BLaER1 (cell line): Measurements from ENCODE around the gene LINGO3.

Experiments used
- H3K27ac ChIP-seq: shearing (Covaris generic); formaldehyde crosslinking; 2 replicates; pipeline ENCODE4 v1.8.1; 2022
- H3K27me3 ChIP-seq: shearing (Covaris generic); formaldehyde crosslinking; 2 replicates; pipeline ENCODE4 v1.8.1; 2022
- H3K36me3 ChIP-seq: shearing (Covaris generic); formaldehyde crosslinking; 2 replicates; pipeline ENCODE4 v1.8.1; 2022
- H3K4me1 ChIP-seq: shearing (Covaris generic); formaldehyde crosslinking; 2 replicates; pipeline ENCODE4 v1.8.1; 2022
- H3K4me2 ChIP-seq: shearing (Covaris generic); formaldehyde crosslinking; 2 replicates; pipeline ENCODE4 v1.8.1; 2022
- H3K4me3 ChIP-seq: shearing (Covaris generic); formaldehyde crosslinking; 2 replicates; pipeline ENCODE4 v1.8.1; 2022
- H3K9ac ChIP-seq: shearing (Covaris generic); formaldehyde crosslinking; 2 replicates; pipeline ENCODE4 v1.8.1; 2022
- H3K9me3 ChIP-seq: shearing (Covaris generic); formaldehyde crosslinking; 2 replicates; pipeline ENCODE4 v1.8.1; 2022
- H4K20me1 ChIP-seq: shearing (Covaris generic); formaldehyde crosslinking; 2 replicates; pipeline ENCODE4 v1.8.1; 2022
- Cebpa-rat ChIP-seq: shearing (Covaris generic); IDR thresholded peaks from 2 replicates; pipeline ENCODE4 v1.8.1; 2022

LINGO3 gene

GRCh38 chr19:2269244-2270156 is 38.5 kb downstream of the LINGO3 start:
- no peaks in the 10 kb centered on the region for H3K27me3 ChIP-seq
- H3K9me3 ChIP-seq, result no peaks in the 10 kb centered on the region
- H4K20me1 ChIP-seq, result peaks cover 52% of the 10 kb centered on the region
- H3K4me3 ChIP-seq, result peak overlapping the region; percentile 99
- peak overlapping the region; percentile 76 for H3K4me2 ChIP-seq
- H3K36me3 ChIP-seq, result peaks cover 24% of the 10 kb centered on the region
- H3K4me1 ChIP-seq, result peaks cover 75% of the 10 kb centered on the region
- peak overlapping the region; percentile 99 for H3K27ac ChIP-seq
- no peak for TF ChIP-seq Cebpa-rat
- H3K9ac ChIP-seq, result peak overlapping the region; percentile 99

GRCh38 chr19:2268861-2269243 is 39.1 kb downstream of the LINGO3 start:
- H3K4me1 ChIP-seq, result peaks cover 75% of the 10 kb centered on the region
- peak overlapping the region; percentile 99 for H3K9ac ChIP-seq
- H3K4me3 ChIP-seq, result peak overlapping the region; percentile 99
- no peaks in the 10 kb centered on the region for H3K9me3 ChIP-seq
- peaks cover 19% of the 10 kb centered on the region for H3K36me3 ChIP-seq
- no peak for TF ChIP-seq Cebpa-rat
- peak overlapping the region; percentile 99 for H3K27ac ChIP-seq
- H4K20me1 ChIP-seq, result peaks cover 45% of the 10 kb centered on the region
- H3K4me2 ChIP-seq, result peak overlapping the region; percentile 76
- H3K27me3 ChIP-seq, result no peaks in the 10 kb centered on the region

- Histone ChIP-seq H3K9me3 (no peaks in the 10 kb centered on the region), H3K9ac (peak overlapping the region; percentile 99), H3K4me3 (peak overlapping the region; percentile 99), H3K27me3 (no peaks in the 10 kb centered on the region), H3K36me3 (peaks cover 19% of the 10 kb centered on the region), H3K4me2 (peak overlapping the region; percentile 76), H3K4me1 (peaks cover 76% of the 10 kb centered on the region), H4K20me1 (peaks cover 41% of the 10 kb centered on the region), H3K27ac (no peak overlapping the region)
- no peak for TF ChIP-seq Cebpa-rat
These were observed 39.5 kb downstream of the LINGO3 start for GRCh38 chr19:2268480-2268830.

GRCh38 chr19:2266183-2266993 is 41.6 kb downstream of the LINGO3 start:
- Histone ChIP-seq H3K9ac (peak overlapping the region; percentile 16; the same call in 1 of the 2 replicates), H3K27ac (peak overlapping the region; percentile 64), H3K4me3 (no peak overlapping the region), H3K27me3 (no peaks in the 10 kb centered on the region), H3K36me3 (peaks cover 3% of the 10 kb centered on the region), H3K9me3 (no peaks in the 10 kb centered on the region), H3K4me2 (peak overlapping the region; percentile 76), H4K20me1 (peaks cover 21% of the 10 kb centered on the region), H3K4me1 (peaks cover 75% of the 10 kb centered on the region)
- TF ChIP-seq Cebpa-rat, result no peak

GRCh38 chr19:2261438-2262172 is 46.3 kb downstream of the LINGO3 start:
- H3K27me3 ChIP-seq, result no peaks in the 10 kb centered on the region
- H4K20me1 ChIP-seq, result no peaks in the 10 kb centered on the region
- peaks cover 98% of the 10 kb centered on the region for H3K4me1 ChIP-seq
- TF ChIP-seq Cebpa-rat, result no peak
- no peaks in the 10 kb centered on the region for H3K9me3 ChIP-seq
- H3K4me2 ChIP-seq, result 0 out of 2 replicates have a peak overlapping the region, but pooled peaks have one; percentile 13
- no peak overlapping the region for H3K27ac ChIP-seq
- no peak overlapping the region for H3K4me3 ChIP-seq
- no peak overlapping the region for H3K9ac ChIP-seq
- no peaks in the 10 kb centered on the region for H3K36me3 ChIP-seq

- Histone ChIP-seq H3K9me3 (no peaks in the 10 kb centered on the region), H4K20me1 (no peaks in the 10 kb centered on the region), H3K27ac (peak overlapping the region; percentile 45), H3K27me3 (no peaks in the 10 kb centered on the region), H3K4me3 (no peak overlapping the region), H3K9ac (peak overlapping the region; percentile 41; the same call in 1 of the 2 replicates), H3K36me3 (no peaks in the 10 kb centered on the region), H3K4me1 (peaks cover 98% of the 10 kb centered on the region), H3K4me2 (peak overlapping the region; percentile 56)
- no peak for TF ChIP-seq Cebpa-rat
These were observed 47.6 kb downstream of the LINGO3 start for GRCh38 chr19:2260341-2260805.

- TF ChIP-seq Cebpa-rat, result no peak
These were observed 48.6 kb downstream of the LINGO3 start for GRCh38 chr19:2259336-2259735.

More at GRCh38 chr19:2259336-2259735, 48.6 kb downstream of the LINGO3 start:
- peak overlapping the region; percentile 45 for H3K27ac ChIP-seq
- no peak overlapping the region for H3K4me3 ChIP-seq
- H4K20me1 ChIP-seq, result no peaks in the 10 kb centered on the region
- 0 out of 2 replicates have a peak overlapping the region, but pooled peaks have one; percentile 41 for H3K9ac ChIP-seq
- H3K36me3 ChIP-seq, result no peaks in the 10 kb centered on the region
- no peaks in the 10 kb centered on the region for H3K9me3 ChIP-seq
- peak overlapping the region; percentile 56 for H3K4me2 ChIP-seq
- H3K4me1 ChIP-seq, result peaks cover 98% of the 10 kb centered on the region
- peaks cover 9% of the 10 kb centered on the region; the same call in 1 of the 2 replicates for H3K27me3 ChIP-seq
